ENCODE measurements around the gene SKA1.
"Not testable (repeated sequence)": the region's sequence is repeated elsewhere in the genome, so short reads cannot be mapped to it uniquely, and the experiment has no call there.

The SKA1 gene

GRCh38 chr18:50395093-50395492 lies 20.2 kb downstream of the SKA1 start:
- no peak for DNase-seq (ENCODE audit: low read depth in 2 of 2)

GRCh38 chr18:50396005-50396660 lies 21.3 kb downstream of the SKA1 start:
- no peak for DNase-seq (ENCODE audit: low read depth in 2 of 2)

GRCh38 chr18:50397023-50397422 lies 22.2 kb downstream of the SKA1 start:
- no peak for DNase-seq (ENCODE audit: low read depth in 2 of 2)

- no peak for DNase-seq (ENCODE audit: low read depth in 2 of 2)
Observed at GRCh38 chr18:50398099-50398498, 23.3 kb downstream of the SKA1 start.

GRCh38 chr18:50398947-50399346 lies 24.1 kb downstream of the SKA1 start:
- DNase-seq (ENCODE audit: low read depth in 2 of 2): no peak

- no peak for DNase-seq (ENCODE audit: low read depth in 2 of 2)
Observed at GRCh38 chr18:50399582-50399981, 24.7 kb downstream of the SKA1 start.

- DNase-seq (ENCODE audit: low read depth in 2 of 2): not testable (repeated sequence)
Observed at GRCh38 chr18:50400438-50400837, 25.6 kb downstream of the SKA1 start.

GRCh38 chr18:50401295-50401694 lies 26.4 kb downstream of the SKA1 start:
- no peak for DNase-seq (ENCODE audit: low read depth in 2 of 2)

GRCh38 chr18:50401888-50402287 lies 27.0 kb downstream of the SKA1 start:
- no peak for DNase-seq (ENCODE audit: low read depth in 2 of 2)

GRCh38 chr18:50404752-50405581 lies 30.1 kb downstream of the SKA1 start:
- not testable (repeated sequence) for DNase-seq (ENCODE audit: low read depth in 2 of 2)

- DNase-seq (ENCODE audit: low read depth in 2 of 2): no peak
Observed at GRCh38 chr18:50405582-50406271, 30.9 kb downstream of the SKA1 start.

GRCh38 chr18:50409236-50409635 lies 34.4 kb downstream of the SKA1 start:
- DNase-seq (ENCODE audit: low read depth in 2 of 2): no peak

- DNase-seq (ENCODE audit: low read depth in 2 of 2): no peak
Observed at GRCh38 chr18:50410008-50410407, 35.2 kb downstream of the SKA1 start.

GRCh38 chr18:50410894-50411293 lies 36.0 kb downstream of the SKA1 start:
- no peak for DNase-seq (ENCODE audit: low read depth in 2 of 2)

- DNase-seq (ENCODE audit: low read depth in 2 of 2): not testable (repeated sequence)
Observed at GRCh38 chr18:50416832-50417231, 42.0 kb downstream of the SKA1 start.

GRCh38 chr18:50417705-50418104 lies 42.9 kb downstream of the SKA1 start:
- DNase-seq (ENCODE audit: low read depth in 2 of 2): not testable (repeated sequence)

GRCh38 chr18:50418650-50419049 lies 43.8 kb downstream of the SKA1 start:
- no peak for DNase-seq (ENCODE audit: low read depth in 2 of 2)

- no peak for DNase-seq (ENCODE audit: low read depth in 2 of 2)
Observed at GRCh38 chr18:50422286-50422898, 47.5 kb downstream of the SKA1 start.

- no peak for DNase-seq (ENCODE audit: low read depth in 2 of 2)
Observed at GRCh38 chr18:50424877-50425690, 50.2 kb downstream of the SKA1 start.

- no peak for DNase-seq (ENCODE audit: low read depth in 2 of 2)
Observed at GRCh38 chr18:50427896-50428295, 53.0 kb downstream of the SKA1 start.

- DNase-seq (ENCODE audit: low read depth in 2 of 2): no peak
Observed at GRCh38 chr18:50428531-50429206, 53.8 kb downstream of the SKA1 start.
